Measurements from ENCODE around the gene NPIPA7.
"Not testable (repeated sequence)": the region's sequence is repeated elsewhere in the genome, so short reads cannot be mapped to it uniquely, and the experiment has no call there.

NPIPA7 gene
- 0 reads per million in 2 donors for total RNA-seq

DNA sequence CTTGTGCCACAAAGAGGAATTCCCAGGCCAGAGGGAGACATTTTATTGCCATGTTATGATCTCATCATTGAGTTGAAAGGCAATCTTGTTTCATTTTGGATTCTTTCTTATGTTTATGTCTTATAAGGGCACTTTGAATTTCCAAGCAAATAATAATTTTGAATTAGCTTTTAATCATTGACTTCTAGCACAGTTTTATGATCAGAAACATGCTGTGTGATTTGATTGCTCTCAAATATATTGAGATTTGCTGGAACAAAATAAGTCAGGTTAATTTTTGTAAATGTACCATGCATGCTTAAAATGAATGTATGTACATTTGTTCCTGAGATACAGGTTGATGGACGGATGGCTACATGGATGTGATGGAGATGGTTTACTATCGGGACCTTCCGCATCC lies at the start of gene NPIPA7:
Gene NPIPA7, plus strand, starts transcription at position 301 of the 400 bp plus-strand sequence. CDS start 105 bp downstream, outside the sequence.
- DNase-seq: not testable (repeated sequence)

DNA sequence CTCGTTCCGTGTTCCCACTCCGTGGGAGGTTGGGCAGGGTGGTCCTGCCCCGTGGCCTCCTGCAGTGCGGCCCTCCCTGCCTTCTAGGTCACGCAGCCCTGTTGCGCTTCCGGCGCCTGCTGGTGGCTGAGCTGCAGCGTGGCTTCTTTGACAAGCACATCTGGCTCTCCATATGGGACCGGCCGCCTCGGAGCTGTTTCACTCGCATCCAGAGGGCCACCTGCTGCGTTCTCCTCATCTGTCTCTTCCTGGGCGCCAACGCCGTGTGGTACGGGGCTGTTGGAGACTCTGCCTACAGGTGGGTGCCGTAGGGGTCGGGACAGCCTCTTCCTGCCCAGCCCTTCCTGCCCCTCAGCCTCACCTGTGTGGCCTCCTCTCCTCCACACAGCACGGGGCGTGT lies 47.5 kb upstream of the NPIPA7 start:
- not testable (repeated sequence) for DNase-seq

DNA sequence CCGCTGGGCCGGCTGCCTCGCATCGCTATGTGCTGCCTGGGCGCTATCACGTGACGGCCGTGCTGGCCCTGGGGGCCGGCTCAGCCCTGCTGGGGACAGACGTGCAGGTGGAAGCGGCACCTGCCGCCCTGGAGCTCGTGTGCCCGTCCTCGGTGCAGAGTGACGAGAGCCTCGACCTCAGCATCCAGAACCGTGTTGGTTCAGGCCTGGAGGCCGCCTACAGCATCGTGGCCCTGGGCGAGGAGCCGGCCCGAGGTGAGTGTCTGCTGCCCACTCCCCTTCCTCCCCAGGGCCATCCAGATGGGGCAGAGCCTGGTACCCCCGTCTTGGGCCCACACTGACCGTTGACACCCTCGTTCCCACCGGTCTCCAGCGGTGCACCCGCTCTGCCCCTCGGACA lies 21.4 kb upstream of the NPIPA7 start:
- not testable (repeated sequence) for DNase-seq

DNA sequence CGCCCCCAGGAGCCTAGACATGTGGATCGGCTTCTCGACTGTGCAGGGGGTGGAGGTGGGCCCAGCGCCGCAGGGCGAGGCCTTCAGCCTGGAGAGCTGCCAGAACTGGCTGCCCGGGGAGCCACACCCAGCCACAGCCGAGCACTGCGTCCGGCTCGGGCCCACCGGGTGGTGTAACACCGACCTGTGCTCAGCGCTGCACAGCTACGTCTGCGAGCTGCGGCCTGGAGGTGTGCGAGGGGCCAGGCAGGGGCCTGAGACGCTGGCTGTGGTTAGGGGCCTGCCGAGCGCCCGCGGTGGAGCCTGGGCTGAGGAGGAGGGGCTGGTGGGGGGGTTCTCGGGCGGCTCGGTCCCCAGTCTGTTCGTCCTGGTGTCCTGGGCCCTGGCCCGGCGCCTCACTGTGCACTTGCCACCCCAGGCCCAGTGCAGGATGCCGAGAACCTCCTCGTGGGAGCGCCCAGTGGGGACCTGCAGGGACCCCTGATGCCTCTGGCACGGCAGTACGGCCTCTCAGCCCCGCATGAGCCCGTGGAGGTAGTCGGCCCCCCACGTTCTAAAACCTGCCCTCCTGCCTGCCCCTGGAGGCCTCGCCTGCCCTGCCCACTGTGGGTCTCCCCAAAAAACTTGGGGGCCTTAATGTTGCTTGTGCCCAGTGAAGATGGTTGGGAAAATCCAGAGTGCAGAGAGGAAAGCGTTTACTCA lies 20.2 kb upstream of the NPIPA7 start:
- DNase-seq: not testable (repeated sequence)

DNA sequence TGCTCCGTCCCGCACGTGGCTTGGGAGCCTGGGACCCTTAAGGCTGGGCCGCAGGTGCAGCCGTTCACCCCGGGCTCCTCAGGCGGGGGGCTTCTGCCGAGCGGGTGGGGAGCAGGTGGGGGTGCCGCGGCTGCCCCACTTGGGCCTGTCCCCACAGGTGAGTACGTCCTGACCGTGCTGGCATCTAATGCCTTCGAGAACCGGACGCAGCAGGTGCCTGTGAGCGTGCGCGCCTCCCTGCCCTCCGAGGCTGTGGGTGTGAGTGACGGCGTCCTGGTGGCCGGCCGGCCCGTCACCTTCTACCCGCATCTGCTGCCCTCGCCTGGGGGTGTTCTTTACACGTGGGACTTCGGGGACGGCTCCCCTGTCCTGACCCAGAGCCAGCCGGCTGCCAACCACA lies 15.3 kb upstream of the NPIPA7 start:
- not testable (repeated sequence) for DNase-seq

DNA sequence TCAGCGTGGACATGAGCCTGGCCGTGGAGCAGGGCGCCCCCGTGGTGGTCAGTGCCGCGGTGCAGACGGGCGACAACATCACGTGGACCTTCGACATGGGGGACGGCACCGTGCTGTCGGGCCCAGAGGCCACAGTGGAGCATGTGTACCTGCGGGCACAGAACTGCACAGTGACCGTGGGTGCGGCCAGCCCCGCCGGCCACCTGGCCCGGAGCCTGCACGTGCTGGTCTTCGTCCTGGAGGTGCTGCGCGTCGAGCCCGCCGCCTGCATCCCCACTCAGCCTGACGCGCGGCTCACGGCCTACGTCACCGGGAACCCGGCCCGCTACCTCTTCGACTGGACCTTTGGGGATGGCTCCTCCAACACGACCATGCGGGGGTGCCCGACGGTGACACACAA lies 14.8 kb upstream of the NPIPA7 start:
- DNase-seq: not testable (repeated sequence)

DNA sequence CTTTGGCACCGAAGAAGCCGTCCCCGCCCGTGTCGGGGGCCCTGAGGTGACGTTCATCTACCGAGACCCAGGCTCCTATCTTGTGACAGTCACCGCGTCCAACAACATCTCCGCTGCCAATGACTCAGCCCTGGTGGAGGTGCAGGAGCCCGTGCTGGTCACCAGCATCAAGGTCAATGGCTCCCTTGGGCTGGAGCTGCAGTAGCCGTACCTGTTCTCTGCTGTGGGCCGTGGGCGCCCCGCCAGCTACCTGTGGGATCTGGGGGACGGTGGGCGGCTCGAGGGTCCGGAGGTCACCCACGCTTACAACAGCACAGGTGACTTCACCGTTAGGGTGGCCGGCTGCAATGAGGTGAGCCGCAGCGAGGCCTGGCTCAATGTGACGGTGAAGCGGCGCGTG lies 14.2 kb upstream of the NPIPA7 start:
- DNase-seq: not testable (repeated sequence)

DNA sequence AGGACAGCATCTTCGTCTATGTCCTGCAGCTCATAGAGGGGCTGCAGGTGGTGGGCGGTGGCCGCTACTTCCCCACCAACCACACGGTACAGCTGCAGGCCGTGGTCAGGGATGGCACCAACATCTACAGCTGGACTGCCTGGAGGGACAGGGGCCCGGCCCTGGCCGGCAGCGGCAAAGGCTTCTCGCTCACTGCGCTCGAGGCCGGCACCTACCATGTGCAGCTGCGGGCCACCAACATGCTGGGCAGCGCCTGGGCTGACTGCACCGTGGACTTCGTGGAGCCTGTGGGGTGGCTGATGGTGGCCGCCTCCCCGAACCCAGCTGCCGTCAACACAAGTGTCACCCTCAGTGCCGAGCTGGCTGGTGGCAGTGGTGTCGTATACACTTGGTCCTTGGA lies 13.6 kb upstream of the NPIPA7 start:
- DNase-seq: not testable (repeated sequence)

DNA sequence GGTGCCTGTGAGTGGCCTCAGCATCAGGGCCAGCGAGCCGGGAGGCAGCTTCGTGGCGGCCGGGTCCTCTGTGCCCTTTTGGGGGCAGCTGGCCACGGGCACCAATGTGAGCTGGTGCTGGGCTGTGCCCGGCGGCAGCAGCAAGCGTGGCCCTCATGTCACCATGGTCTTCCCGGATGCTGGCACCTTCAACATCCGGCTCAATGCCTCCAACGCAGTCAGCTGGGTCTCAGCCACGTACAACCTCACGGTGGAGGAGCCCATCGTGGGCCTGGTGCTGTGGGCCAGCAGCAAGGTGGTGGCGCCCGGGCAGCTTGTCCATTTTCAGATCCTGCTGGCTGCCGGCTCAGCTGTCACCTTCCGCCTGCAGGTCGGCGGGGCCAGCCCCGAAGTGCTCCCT lies 13.1 kb upstream of the NPIPA7 start:
- not testable (repeated sequence) for DNase-seq

DNA sequence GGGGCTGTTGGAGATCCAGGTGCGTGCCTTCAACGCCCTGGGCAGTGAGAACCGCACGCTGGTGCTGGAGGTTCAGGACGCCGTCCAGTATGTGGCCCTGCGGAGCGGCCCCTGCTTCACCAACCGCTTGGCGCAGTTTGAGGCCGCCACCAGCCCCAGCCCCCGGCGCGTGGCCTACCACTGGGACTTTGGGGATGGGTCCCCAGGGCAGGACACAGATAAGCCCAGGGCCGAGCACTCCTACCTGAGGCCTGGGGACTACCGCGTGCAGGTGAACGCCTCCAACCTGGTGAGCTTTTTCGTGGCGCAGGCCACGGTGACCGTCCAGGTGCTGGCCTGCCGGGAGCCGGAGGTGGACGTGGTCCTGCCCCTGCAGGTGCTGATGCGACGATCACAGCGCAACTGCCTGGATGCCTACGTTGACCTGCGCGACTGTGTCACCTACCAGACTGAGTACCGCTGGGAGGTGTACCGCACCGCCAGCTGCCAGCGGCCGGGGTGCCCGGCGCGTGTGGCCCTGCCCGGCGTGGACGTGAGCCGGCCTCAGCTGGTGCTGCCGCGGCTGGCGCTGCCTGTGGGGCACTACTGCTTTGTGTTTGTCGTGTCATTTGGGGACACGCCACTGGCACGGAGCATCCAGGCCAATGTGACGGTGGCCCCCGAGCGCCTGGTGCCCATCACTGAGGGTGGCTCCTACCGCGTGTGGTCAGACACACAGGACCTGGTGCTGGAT lies 12.2 kb upstream of the NPIPA7 start:
- not testable (repeated sequence) for DNase-seq

DNA sequence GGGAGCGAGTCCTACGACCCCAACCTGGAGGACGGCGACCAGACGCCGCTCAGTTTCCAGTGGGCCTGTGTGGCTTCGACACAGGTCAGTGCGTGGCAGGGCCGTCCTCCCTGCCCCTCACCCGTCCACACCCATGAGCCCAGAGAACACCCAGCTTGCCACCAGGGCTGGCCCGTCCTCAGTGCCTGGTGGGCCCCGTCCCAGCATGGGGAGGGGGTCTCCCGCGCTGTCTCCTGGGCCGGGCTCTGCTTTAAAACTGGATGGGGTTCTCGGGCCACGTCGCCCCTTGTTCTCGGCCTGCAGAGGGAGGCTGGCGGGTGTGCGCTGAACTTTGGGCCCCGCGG lies 11.7 kb upstream of the NPIPA7 start:
- DNase-seq: not testable (repeated sequence)

DNA sequence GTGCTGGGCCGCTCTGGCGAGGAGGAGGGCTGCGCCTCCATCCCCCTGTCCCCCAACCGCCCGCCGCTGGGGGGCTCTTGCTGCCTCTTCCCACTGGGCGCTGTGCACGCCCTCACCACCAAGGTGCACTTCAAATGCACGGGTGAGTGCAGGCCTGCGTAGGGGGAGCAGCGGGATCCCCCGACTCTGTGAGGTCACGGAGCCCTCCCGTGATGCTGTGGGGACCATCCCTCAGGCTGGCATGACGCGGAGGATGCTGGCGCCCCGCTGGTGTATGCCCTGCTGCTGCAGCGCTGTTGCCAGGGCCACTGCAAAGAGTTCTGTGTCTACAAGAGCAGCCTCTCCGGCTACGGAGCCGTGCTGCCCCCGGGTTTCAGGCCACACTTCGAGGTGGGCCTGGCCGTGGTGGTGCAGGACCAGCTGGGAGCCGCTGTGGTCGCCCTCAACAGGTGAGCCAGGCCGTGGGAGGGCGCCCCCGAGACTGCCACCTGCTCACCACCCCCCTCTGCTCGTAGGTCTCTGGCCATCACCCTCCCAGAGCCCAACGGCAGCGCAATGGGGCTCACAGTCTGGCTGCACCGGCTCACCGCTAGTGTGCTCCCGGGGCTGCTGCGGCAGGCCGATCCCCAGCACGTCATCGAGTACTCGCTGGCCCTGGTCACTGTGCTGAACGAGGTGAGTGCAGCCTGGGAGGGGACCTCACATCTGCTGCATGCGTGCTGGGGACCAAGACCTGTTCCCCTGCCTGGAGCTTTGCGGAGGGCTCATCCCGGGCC lies 9.7 kb upstream of the NPIPA7 start:
- DNase-seq: not testable (repeated sequence)

DNA sequence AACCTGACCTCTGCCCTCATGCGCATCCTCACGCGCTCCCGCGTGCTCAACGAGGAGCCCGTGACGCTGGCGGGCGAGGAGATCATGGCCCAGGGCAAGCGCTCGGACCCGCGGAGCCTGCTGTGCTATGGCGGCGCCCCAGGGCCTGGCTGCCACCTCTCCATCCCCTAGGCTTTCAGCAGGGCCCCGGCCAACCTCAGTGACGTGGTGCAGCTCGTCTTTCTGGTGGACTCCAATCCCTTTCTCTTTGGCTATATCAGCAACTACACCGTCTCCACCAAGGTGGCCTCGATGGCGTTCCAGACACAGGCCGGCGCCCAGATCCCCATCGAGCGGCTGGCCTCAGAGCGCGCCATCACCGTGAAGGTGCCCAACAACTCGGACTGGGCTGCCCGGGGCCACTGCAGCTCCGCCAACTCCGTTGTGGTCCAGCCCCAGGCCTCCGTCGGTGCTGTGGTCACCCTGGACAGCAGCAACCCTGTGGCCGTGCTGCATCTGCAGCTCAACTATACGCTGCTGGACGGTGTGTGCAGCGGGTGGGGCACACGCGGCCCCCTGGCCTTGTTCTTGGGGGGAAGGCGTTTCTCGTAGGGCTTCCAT lies 7.7 kb upstream of the NPIPA7 start:
- not testable (repeated sequence) for DNase-seq

DNA sequence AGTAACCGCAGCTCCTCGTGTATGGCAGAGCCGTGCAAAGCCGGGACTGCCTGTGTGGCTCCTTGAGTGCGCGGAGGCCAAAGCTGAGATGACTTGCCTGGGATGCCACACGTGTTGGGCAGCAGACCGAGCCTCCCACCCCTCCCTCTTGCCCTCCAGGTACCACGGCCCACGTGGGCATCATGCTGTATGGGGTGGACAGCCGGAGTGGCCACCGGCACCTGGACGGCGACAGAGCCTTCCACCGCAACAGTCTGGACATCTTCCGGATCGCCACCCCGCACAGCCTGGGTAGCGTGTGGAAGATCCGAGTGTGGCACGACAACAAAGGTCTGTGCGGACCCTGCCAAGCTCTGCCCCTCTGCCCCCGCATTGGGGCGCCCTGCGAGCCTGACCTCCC lies 4.7 kb upstream of the NPIPA7 start:
- DNase-seq: not testable (repeated sequence)

DNA sequence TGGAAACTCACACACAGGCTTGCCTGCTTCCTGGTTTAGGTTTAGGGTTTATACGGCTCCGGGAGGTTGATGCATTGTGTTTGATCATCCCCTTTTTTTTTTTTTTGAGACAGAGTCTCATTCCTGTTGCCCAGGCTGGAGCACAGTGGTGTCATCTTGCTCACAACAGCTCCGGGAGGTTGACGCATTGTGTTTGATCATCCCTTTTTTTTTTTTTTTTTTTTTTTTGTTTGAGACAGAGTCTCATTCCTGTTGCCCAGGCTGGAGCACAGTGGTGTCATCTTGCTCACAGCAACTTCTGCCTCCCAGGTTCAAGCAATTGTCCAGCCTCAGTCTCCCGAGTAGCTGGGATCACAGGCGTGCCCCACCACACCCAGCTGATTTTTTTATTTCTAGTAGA lies 20.7 kb downstream of the NPIPA7 start:
- not testable (repeated sequence) for DNase-seq

DNA sequence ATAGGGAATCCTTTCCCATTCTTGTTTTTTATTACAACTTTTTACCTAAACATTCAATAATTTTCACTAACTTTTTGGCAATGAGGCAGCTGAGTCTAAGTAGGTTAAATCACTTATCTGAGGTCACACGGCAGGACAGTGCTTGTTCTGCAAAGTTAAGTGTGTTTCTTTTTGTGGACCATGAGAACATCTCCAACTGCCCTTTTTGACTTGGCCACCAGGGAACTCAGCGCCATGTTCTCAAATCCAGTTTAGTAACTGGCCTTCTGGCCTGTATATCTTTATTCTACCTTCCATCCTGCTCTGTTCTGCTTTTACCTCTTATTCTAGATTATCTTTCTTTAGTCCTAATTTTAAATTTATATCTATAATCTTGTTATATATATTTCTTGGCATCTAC lies 23.4 kb downstream of the NPIPA7 start:
- DNase-seq: not testable (repeated sequence)

DNA sequence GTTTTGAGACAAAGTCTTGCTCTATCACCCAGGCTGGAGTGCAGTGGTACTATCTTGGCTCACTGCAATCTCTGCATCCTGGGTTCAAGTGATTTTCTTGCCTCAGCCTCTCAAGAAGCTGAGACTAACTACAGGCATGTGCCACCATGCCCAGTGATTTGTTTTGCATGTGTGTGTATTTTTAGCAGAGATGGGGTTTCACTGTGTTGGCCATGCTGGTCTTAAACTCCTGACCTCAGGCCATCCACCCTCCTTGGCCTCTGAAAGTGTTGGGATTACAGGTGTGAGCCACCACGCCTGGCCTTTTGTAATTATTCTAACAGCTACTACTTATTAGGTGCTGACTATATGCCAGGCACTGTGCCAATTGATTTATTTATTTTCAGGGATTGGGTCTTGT lies 25.3 kb downstream of the NPIPA7 start:
- DNase-seq: not testable (repeated sequence)

DNA sequence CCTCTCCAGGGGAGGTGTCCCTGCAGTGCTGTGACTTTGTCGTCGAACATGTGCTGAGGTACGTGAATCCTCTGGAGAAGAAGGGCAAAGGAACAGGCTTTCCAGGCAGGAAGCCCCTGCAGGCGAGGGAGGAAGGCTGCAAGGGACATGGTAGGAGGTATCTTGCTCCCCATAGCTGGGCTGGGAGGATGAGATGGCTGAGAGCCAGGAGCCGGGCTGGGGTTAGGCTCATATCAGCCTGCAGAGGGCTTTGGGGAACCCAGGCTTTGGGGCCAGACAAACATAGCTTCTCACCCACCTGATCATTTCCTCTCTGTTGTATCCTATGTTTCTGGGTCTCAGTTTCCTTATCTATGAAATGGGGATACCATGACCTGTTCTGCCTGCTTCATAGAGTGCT lies 26.5 kb downstream of the NPIPA7 start:
- DNase-seq: not testable (repeated sequence)

DNA sequence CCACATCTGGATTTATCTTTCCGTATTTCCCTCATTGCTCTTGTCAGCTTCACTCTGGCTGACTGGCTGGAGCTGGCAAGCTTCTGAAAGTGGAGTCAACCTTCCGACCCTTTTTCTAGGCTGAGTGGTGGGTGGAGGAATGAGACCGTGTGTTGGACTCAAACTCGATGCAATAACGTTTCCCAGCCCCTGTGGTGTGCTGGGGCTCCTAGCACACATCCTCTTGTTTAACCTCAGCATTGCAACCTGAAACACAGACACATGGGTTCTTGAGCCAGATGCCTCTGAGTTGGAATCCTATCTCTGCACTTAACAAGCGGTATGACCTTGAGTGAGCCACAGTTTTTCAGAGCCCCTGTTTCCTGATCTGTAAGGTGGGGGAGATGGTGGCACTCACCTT lies 29.5 kb downstream of the NPIPA7 start:
- not testable (repeated sequence) for DNase-seq

DNA sequence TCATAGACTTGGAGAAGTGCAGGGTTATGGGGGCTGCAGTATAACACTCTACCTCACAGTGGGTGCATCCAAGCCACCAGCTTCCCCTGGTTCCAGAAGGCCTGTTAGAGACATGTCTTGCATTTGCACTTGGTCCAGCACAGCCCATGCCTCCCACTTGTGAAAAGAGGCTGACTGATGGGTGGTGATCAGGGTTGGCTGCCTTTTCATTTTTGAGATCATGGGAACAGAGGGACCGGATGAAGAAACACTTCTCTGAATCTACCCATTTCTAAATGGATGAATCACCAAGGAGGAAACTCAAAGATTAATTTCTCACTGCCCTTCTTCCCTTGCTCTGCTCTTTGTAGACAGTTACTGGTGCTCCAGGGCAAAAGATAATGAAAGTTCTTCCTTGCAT lies 34.8 kb downstream of the NPIPA7 start:
- DNase-seq: not testable (repeated sequence)

DNA sequence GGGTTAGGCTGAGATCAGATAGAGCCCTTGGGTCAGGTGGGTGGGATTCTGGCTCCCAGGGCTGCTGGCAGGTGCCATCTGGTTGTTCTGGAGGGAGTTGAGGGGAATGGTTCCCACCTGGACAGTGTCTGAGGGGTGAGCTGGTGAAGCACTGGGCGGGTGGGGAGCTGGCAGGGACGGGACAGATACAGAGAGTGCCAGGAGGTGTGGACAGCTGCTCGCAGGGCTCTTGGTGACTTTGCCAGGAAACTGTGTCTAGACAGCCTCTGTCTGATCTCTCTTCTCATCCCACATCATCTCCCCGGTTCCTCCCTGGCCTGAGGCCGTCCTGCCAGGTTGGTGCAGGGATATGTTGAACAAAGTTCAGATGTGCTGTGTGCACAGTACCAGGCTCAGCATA lies 38.1 kb downstream of the NPIPA7 start:
- not testable (repeated sequence) for DNase-seq

DNA sequence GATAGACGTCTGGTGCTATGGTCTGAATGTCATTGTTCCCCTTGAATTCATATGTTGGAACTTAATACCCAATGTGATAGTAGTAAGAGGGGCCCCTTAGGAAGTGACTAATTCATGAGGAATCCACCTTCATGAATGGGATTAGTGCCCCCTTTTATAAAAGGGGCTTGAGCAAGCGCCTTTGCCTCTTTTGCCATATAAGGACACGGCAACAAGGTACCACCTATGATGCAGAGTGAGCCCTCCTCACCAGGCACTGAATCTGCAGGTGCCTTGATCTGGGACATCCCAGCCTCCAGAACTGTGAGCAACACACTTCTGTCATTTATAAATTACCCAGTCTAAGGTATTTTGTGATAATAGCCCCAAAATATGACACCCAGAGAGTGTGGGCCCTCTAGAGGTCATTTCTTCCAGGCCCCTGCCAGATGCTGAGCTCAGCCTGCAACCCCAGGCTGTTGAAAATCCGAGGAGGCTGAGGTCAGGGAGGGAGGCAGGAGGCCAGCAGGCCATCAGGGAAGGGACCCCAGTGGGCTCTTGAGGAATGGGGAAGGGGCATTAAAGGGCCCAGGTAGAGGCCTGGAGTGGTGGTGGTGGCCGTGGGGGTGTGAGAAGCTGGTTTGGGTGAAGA lies 39.1 kb downstream of the NPIPA7 start:
- not testable (repeated sequence) for DNase-seq
